Right lobe of liver (tissue), 6 donors: ENCODE measurements around the gene FGF22. TPM values are rescaled to one million over a fixed set of nuclear protein-coding genes. Genes with fewer than 3 reads are reported as not detected.

ENCODE experiments used
- ATAC-seq, 4 donors: fragments of 200-7000 bp; cut with Tn5 transposase; one replicate each; pipeline ENCODE4 v1.9.1; 2020; ENCODE audit warnings: mild to moderate bottlenecking in 4 of 4, moderate library complexity in 4 of 4
- DNase-seq, 3 donors: peaks; one replicate each; pipeline ENCODE4 v3.0.0-alpha.2; 2020
- H3K27ac ChIP-seq, 3 donors: fragments of 200-600 bp; one replicate each; pipeline ENCODE4 v1.8.0; 2022
- H3K27me3 ChIP-seq, 2 donors: fragments of 200-600 bp; one replicate each; pipeline ENCODE4 v1.8.0; 2022
- H3K36me3 ChIP-seq, 4 donors: fragments of 200-600 bp; sonication (generic) in 1 of 4; one replicate each; pipeline versions ENCODE4 v1.5.1 to v1.8.0; 2017 to 2022; ENCODE audit warnings: control low read depth in 1 of 4
- H3K4me1 ChIP-seq, 4 donors: fragments of 200-600 bp; sonication (generic) in 1 of 4; one replicate each; pipeline versions ENCODE4 v1.5.1 to v1.8.0; 2017 to 2022; ENCODE audit warnings: control low read depth in 1 of 4
- H3K4me3 ChIP-seq, 3 donors: fragments of 200-600 bp; one replicate each; pipeline ENCODE4 v1.8.0; 2022
- H3K9me3 ChIP-seq, 4 donors: fragments of 200-600 bp; sonication (generic) in 1 of 4; one replicate each; pipeline versions ENCODE4 v1.5.1 to v1.8.0; 2017 to 2022; ENCODE audit warnings: control low read depth in 1 of 4
- CTCF ChIP-seq, 4 donors: fragments of 200-600 bp in 3 of 4; fragments of 450-650 bp in 1 of 4; IDR thresholded peaks; one replicate each; pipeline versions ENCODE4 v1.5.1 to v1.8.0; 2016 to 2022; ENCODE audit warnings: antibody characterized with exemption in 4 of 4, mild to moderate bottlenecking in 2 of 4
- POLR2A ChIP-seq: fragments of 450-650 bp; IDR thresholded peaks from one replicate; pipeline ENCODE4 v1.6.1; 2017; ENCODE audit warnings: antibody characterized with exemption, mild to moderate bottlenecking
- WGBS: methylation state at CpG from one replicate; pipeline ENCODE4 v1.1.6; 2018; ENCODE audit warnings: low coverage, low lambda C conversion rate; ENCODE audit not compliant: insufficient coverage; ENCODE audit errors: missing lambda C conversion rate; 5-methylcytosine and 5-hydroxymethylcytosine counted together
- intact Hi-C, 2 donors: fragments of 100-400 bp; cut with DNase I; formaldehyde crosslinking; loops; one replicate each; pipeline versions ENCODE4 v1.11.2 to v1.14.1; 2022
- long read RNA-seq: library from polyadenylated mRNA; unstranded; transcript quantifications from one replicate; pipeline ENCODE4 v2.0.0, GENCODE V29; 2019
- total RNA-seq, 6 experiments: library from RNA; depleted of rRNA in 2 of 6; stranded (reverse); fragments of >200 nt in 2 of 6; fragmentation: NEBNext Ultra II Directional in 3 of 6; extraction: Animal tissue kit (Norgen Biotek cat#: 25700) in 3 of 6; gene quantifications; one replicate each; pipeline versions ENCODE4 v1.1.0 to v1.2.4, GENCODE V29; 2016 to 2023
- donor health status: DM: no; HTN: yes; CAD: no.
- donor health status: DM: no; HTN: no; CAD: no.
- donor health status: DM: no; HTN: no; CAD: no.
- donor health status: DM: no; HTN: yes; CAD: no.
- donor health status: DM: no; HTN: yes; CAD: no.

The FGF22 gene
- under 1 TPM in 1 of 6 experiments, not detected in 5; 0.15 TPM for total RNA-seq
- long read RNA-seq, result 0 reads

GRCh38 chr19:639253-640160, at the start of gene FGF22:
FGF22 (plus strand) TSS chr19:639879; CDS start chr19:639926, 47 bp downstream.
- Histone ChIP-seq H3K27me3 (no peaks in the 10 kb centered on the region), H3K36me3 (no peaks in the 10 kb centered on the region), H3K9me3 (no peaks in the 10 kb centered on the region), H3K4me3 (peak within 1 kb of the TSS; percentile 8 to 41 (median 16)), H3K4me1 (peaks cover 0 to under 1% (median 0%) of the 10 kb centered on the region in 4 donors), H3K27ac (no peak within 1 kb of the TSS)
- TF ChIP-seq POLR2A (no peak), CTCF (IDR thresholded peaks at IDR 0.05) (no peak)
- 7% methylated on average over 28 of the region's 109 CpGs for WGBS
- intact Hi-C loops, result no loop called here
- peak; percentile 91 to 94 (median 92) for DNase-seq
- ATAC-seq, result peak; percentile 90 to 97 (median 90)

- Histone ChIP-seq H3K36me3 (no peaks in the 10 kb centered on the region), H3K4me1 (no peaks in the 10 kb centered on the region), H3K4me3 (no peak overlapping the region), H3K27me3 (peaks cover 0 to 33% of the 10 kb centered on the region in 2 donors), H3K9me3 (no peaks in the 10 kb centered on the region), H3K27ac (no peak overlapping the region)
- TF ChIP-seq POLR2A (no peak), CTCF (IDR thresholded peaks at IDR 0.05) (no peak)
- intact Hi-C loops, result loop anchor here in 1 of 2 donors (10.0 kb wide), 1 partner anchor 144 kb away; no protein-coding TSS in a partner anchor
- peak in 1 of 3 donors; percentile 23 for DNase-seq
- no peak for ATAC-seq
- WGBS, result 0% methylated on average over 5 of the region's 50 CpGs
These were observed 49.3 kb upstream of the FGF22 start for GRCh38 chr19:590396-590745.

- Histone ChIP-seq H3K27ac (no peak overlapping the region), H3K4me1 (no peaks in the 10 kb centered on the region), H3K36me3 (no peaks in the 10 kb centered on the region), H3K27me3 (peaks cover 0 to 33% of the 10 kb centered on the region in 2 donors), H3K4me3 (no peak overlapping the region), H3K9me3 (no peaks in the 10 kb centered on the region)
- WGBS, result 5% methylated on average over 4 of the region's 41 CpGs
- no peak for DNase-seq
- intact Hi-C loops, result loop anchor here in 1 of 2 donors (10.0 kb wide), 1 partner anchor 144 kb away; no protein-coding TSS in a partner anchor
- TF ChIP-seq CTCF (IDR thresholded peaks at IDR 0.05) (no peak), POLR2A (no peak)
- no peak for ATAC-seq
These were observed 49.0 kb upstream of the FGF22 start for GRCh38 chr19:590750-591098.

GRCh38 chr19:591099-591958, 48.4 kb upstream of the FGF22 start:
- ATAC-seq (peak; percentile 17 to 73 (median 54)), DNase-seq (peak in 2 of 3 donors; percentile 39 to 48)
- Histone ChIP-seq H3K27ac (no peak overlapping the region), H3K27me3 (peaks cover 0 to 33% of the 10 kb centered on the region in 2 donors), H3K4me3 (no peak overlapping the region), H3K4me1 (no peaks in the 10 kb centered on the region), H3K36me3 (no peaks in the 10 kb centered on the region), H3K9me3 (no peaks in the 10 kb centered on the region)
- TF ChIP-seq POLR2A (no peak), CTCF (IDR thresholded peaks at IDR 0.05) (no peak)
- 3% methylated on average over 5 of the region's 75 CpGs for WGBS
- intact Hi-C loops, result loop anchor here in 1 of 2 donors (10.0 kb wide), 1 partner anchor 143 kb away; no protein-coding TSS in a partner anchor
